SIG-M5 treated with dmso at 0.1 percent for 504 hours (cell line): Measurements from ENCODE around the gene EYA3.

Source experiments
- DNase-seq: peaks from one replicate; lab custom pipeline; 2025; ENCODE audit not compliant: unreplicated experiment; lab: John Stamatoyannopoulos, UW

Gene EYA3

GRCh38 chr1:27949027-27949426 lies 139.4 kb downstream of the EYA3 start:
- DNase-seq, result no peak

- no peak for DNase-seq
Measured at GRCh38 chr1:27945020-27945419, 143.4 kb downstream of the EYA3 start.

GRCh38 chr1:27941671-27942540 lies 146.5 kb downstream of the EYA3 start:
- no peak for DNase-seq

- no peak for DNase-seq
Measured at GRCh38 chr1:27940870-27941560, 147.4 kb downstream of the EYA3 start.

- peak; percentile 70 for DNase-seq
Measured at GRCh38 chr1:27940297-27940696, 148.1 kb downstream of the EYA3 start.

GRCh38 chr1:27938488-27938887 lies 149.9 kb downstream of the EYA3 start:
- no peak for DNase-seq

- DNase-seq, result no peak
Measured at GRCh38 chr1:27937524-27937836, 150.9 kb downstream of the EYA3 start.

GRCh38 chr1:27936370-27936769 lies 152.0 kb downstream of the EYA3 start:
- no peak for DNase-seq

- no peak for DNase-seq
Measured at GRCh38 chr1:27935721-27936120, 152.7 kb downstream of the EYA3 start.

GRCh38 chr1:27934818-27935549 lies 153.4 kb downstream of the EYA3 start, which contains the start of gene SMPDL3B:
SMPDL3B (plus strand) TSS chr1:27935000; CDS start chr1:27935184, 184 bp downstream.
- no peak for DNase-seq

GRCh38 chr1:27931759-27932158 lies 156.7 kb downstream of the EYA3 start:
- peak; percentile 70 for DNase-seq

- DNase-seq, result no peak
Measured at GRCh38 chr1:27931184-27931583, 157.2 kb downstream of the EYA3 start.

- DNase-seq, result no peak
Measured at GRCh38 chr1:27928216-27928954, 160.0 kb downstream of the EYA3 start.

- DNase-seq, result no peak
Measured at GRCh38 chr1:27922272-27922671, 166.1 kb downstream of the EYA3 start.
